Colonic mucosa (tissue), 4 donors: ENCODE results near the gene HADH. TPM values are rescaled to one million over a fixed set of nuclear protein-coding genes. Genes with fewer than 3 reads are reported as not detected.
A peak's percentile ranks its signal among the peaks of the same experiment; 100 is the strongest.

Experiments
- DNase-seq: peaks from one replicate; pipeline ENCODE4 v3.0.0-alpha.2; 2020
- H3K27ac ChIP-seq: fragments of 200-600 bp; one replicate; pipeline ENCODE4 v1.8.0; 2021
- H3K27me3 ChIP-seq: fragments of 200-600 bp; one replicate; pipeline ENCODE4 v1.8.0; 2021
- H3K36me3 ChIP-seq: fragments of 200-600 bp; one replicate; pipeline ENCODE4 v1.8.0; 2021
- H3K4me1 ChIP-seq: fragments of 200-600 bp; one replicate; pipeline ENCODE4 v1.8.0; 2021; ENCODE audit warnings: mild to moderate bottlenecking
- H3K4me3 ChIP-seq: fragments of 200-600 bp; one replicate; pipeline ENCODE4 v1.8.0; 2021
- H3K9ac ChIP-seq, 2 donors: one replicate each; pipeline ENCODE4 v1.7.0; 2013; ENCODE audit warnings: control low read depth in 2 of 2, low read depth in 2 of 2, low read length in 2 of 2
- H3K9me3 ChIP-seq: fragments of 200-600 bp; one replicate; pipeline ENCODE4 v1.8.0; 2021
- intact Hi-C: fragments of 100-400 bp; cut with DNase I; formaldehyde crosslinking; loops from one replicate; pipeline ENCODE4 v1.14.1; 2022
- total RNA-seq, 2 donors: library from RNA; stranded (reverse); fragmentation: NEBNext Ultra II Directional in 1 of 2; extraction: Animal tissue kit (Norgen Biotek cat#: 25700) in 1 of 2; gene quantifications; one replicate each; pipeline ENCODE4 v1.2.1, GENCODE V29; 2021
- TF ChIP-seq, protein P1 (sequence below): fragments of 200-600 bp; IDR thresholded peaks from one replicate; pipeline ENCODE4 v1.8.0; 2022; ENCODE audit warnings: antibody characterized with exemption, mild to moderate bottlenecking
- donor health status: healthy.
- donor health status: DM: no; HTN: no; CAD: no.
- donor health status: DM: no; HTN: no; CAD: no.

Gene HADH
- 100 to 1,000 TPM; 121 to 213 TPM for total RNA-seq

DNA sequence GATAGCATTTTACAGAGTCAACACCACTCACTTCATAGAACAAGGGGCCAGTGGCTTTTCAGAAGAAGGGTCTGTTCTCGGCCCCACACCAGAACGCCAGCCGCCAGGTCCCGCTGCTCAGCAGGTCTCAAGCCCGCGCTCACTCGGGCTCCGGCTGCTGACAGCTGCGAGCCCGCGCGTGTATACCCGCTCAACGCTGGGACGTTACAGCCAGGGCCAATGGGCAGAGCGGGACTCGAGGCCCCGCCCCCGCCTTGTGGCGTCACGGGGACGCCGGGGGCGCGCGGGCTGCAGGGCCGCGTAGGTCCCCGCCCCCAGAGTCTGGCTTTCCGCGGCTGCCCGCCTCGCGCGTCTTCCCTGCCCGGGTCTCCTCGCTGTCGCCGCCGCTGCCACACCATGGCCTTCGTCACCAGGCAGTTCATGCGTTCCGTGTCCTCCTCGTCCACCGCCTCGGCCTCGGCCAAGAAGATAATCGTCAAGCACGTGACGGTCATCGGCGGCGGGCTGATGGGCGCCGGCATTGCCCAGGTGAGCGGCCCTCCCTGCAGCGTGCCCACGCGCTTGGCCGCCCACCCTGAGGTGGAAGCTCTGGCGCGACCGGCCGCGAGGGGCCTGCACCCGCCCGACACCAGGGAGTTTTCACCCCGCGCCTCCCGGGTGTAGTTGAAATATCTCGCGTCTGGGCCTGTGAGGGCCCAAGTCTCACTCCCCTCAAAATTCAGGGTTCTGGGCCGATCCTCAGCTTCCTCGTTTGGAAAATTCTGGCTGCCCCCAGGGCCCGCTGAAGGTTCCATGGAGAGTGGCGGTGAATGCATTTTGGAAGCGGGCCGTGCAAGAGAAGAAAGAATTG lies at the start of gene HADH:
Gene HADH, plus strand, starts transcription at position 353 of the 850 bp plus-strand sequence. Its CDS starts 44 bp downstream, at position 397.
- TF ChIP-seq, protein P1, sequence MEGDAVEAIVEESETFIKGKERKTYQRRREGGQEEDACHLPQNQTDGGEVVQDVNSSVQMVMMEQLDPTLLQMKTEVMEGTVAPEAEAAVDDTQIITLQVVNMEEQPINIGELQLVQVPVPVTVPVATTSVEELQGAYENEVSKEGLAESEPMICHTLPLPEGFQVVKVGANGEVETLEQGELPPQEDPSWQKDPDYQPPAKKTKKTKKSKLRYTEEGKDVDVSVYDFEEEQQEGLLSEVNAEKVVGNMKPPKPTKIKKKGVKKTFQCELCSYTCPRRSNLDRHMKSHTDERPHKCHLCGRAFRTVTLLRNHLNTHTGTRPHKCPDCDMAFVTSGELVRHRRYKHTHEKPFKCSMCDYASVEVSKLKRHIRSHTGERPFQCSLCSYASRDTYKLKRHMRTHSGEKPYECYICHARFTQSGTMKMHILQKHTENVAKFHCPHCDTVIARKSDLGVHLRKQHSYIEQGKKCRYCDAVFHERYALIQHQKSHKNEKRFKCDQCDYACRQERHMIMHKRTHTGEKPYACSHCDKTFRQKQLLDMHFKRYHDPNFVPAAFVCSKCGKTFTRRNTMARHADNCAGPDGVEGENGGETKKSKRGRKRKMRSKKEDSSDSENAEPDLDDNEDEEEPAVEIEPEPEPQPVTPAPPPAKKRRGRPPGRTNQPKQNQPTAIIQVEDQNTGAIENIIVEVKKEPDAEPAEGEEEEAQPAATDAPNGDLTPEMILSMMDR = no peak
- peak within 1 kb of the TSS; percentile 75 for H3K4me3 ChIP-seq
- DNase-seq = peak; percentile 95
- peaks cover 4% of the 10 kb centered on the region for H3K4me1 ChIP-seq
- intact Hi-C loops = loop anchor here (5.0 kb wide), 1 partner anchor 57 kb away; the partner anchor contains the start of gene CYP2U1
- H3K27ac ChIP-seq = peak within 1 kb of the TSS; percentile 80
- H3K9me3 ChIP-seq = no peaks in the 10 kb centered on the region
- H3K36me3 ChIP-seq = no peaks in the 10 kb centered on the region
- H3K9ac ChIP-seq = peak within 1 kb of the TSS; percentile 93
- H3K27me3 ChIP-seq = no peaks in the 10 kb centered on the region

DNA sequence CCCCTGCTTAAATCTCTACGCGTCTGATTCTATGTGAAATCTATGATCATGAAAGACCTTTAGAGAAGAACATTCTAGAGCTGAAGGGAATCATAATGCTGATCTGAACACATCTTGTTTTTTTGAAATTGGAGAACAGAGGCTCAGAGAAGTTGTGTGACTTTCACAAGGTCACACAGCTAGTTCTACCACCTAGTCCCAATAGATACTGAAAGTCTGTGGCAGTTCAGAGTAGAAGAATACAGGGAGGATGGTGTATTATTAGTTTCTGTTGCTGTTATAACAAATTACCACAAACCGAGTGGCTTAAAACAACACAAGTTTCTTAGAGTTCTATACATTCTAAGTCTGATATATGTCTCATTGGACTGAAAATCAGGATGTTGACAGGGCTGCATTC lies 43.9 kb upstream of the HADH start:
- Histone ChIP-seq H3K9ac (no peak overlapping the region), H3K27ac (no peak overlapping the region), H3K9me3 (no peaks in the 10 kb centered on the region), H3K4me3 (no peak overlapping the region), H3K4me1 (no peaks in the 10 kb centered on the region), H3K36me3 (no peaks in the 10 kb centered on the region), H3K27me3 (no peaks in the 10 kb centered on the region)
- TF ChIP-seq, protein P1 = no peak
- no peak for DNase-seq
- intact Hi-C loops = no loop called here

DNA sequence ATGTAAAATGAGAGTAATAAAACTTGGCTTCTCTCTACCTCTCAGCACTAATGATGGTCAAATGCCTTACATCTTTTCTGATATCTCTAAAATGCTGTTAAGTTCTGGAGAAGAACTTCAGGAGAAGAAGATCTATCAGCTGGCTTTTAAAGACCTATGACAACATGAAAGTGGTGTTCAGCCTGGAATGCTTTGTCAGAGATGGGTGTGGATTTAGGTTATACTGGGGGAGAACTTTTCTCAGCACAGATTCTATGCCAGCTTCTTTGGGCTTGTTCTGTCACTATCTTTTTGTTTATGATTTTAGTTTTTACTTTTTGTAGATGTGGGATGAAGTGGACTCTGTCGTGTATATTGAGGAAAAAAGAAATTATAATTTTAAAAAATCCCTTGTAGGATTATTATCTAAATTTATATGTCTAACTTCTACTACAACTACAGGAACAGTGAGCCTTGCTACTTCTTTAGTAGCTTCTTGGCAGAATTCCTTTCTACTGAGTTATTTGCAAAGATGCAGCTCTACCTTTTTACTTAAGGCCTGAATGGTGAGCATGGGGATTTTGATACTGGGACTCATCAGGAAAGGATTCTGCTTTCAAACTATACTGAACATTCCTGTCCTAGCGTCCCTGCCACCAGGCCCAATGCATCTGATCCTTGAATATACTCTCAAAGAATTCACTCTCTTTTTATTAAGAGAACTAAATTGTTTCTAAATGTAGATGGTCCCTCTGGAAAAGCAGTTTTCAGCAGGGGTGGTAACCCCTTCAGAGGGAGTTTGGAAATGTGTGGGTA lies 38.7 kb upstream of the HADH start:
- no peaks in the 10 kb centered on the region for H3K9me3 ChIP-seq
- no peak overlapping the region for H3K9ac ChIP-seq
- no peak for DNase-seq
- TF ChIP-seq, protein P1 = no peak
- H3K27me3 ChIP-seq = no peaks in the 10 kb centered on the region
- no peak overlapping the region for H3K4me3 ChIP-seq
- no peaks in the 10 kb centered on the region for H3K36me3 ChIP-seq
- no peak overlapping the region for H3K27ac ChIP-seq
- intact Hi-C loops = no loop called here
- no peaks in the 10 kb centered on the region for H3K4me1 ChIP-seq

DNA sequence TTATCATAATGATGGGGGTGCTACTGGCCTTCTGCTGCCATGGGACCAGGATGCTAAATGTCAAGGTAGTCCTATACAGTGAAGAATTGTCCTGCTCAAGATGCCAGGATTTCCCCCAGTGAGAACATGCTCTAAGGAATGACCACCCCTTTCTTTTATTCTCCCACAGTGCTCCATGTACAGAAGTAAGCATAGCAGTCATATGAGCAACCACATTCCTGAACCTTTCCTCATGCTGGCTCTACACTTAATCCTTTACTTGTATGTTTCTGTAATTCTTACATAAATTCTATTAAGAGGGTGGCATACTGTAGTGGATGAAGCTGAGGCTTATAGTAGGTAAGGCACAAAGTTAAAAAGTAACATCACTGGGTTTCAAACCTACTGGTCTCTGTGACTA lies 38.1 kb upstream of the HADH start:
- intact Hi-C loops = no loop called here
- no peak overlapping the region for H3K9ac ChIP-seq
- no peak for DNase-seq
- no peaks in the 10 kb centered on the region for H3K9me3 ChIP-seq
- no peaks in the 10 kb centered on the region for H3K27me3 ChIP-seq
- TF ChIP-seq, protein P1 = no peak
- no peak overlapping the region for H3K4me3 ChIP-seq
- no peaks in the 10 kb centered on the region for H3K4me1 ChIP-seq
- no peaks in the 10 kb centered on the region for H3K36me3 ChIP-seq
- H3K27ac ChIP-seq = no peak overlapping the region

DNA sequence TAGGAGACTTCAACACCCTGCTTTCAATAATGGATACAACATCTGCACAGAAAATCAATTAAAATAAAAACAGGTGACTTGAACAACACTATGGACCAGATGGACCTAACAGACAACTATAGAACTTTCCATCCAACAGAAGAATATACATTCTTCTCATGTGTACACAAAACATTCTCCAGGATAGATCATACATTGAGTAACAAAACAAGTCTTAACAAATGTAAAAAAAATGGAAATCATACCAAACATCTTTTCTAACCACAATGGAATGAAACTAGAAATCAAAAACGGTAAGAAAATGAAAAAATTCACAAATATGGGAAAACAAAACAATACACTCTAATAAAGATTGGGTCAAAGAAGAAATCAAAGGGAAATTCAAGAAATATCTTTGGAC lies 33.7 kb upstream of the HADH start:
- H3K27ac ChIP-seq = no peak overlapping the region

More for the DNA sequence above, 33.7 kb upstream of the HADH start:
- no peak overlapping the region for H3K9ac ChIP-seq
- H3K27me3 ChIP-seq = no peaks in the 10 kb centered on the region
- intact Hi-C loops = no loop called here
- no peak overlapping the region for H3K4me3 ChIP-seq
- DNase-seq = no peak
- no peaks in the 10 kb centered on the region for H3K9me3 ChIP-seq
- no peaks in the 10 kb centered on the region for H3K36me3 ChIP-seq
- TF ChIP-seq, protein P1 = no peak
- no peaks in the 10 kb centered on the region for H3K4me1 ChIP-seq
